Choroid plexus epithelial cell (primary cell): Measurements from ENCODE around the gene STIM2.

Experiments
- DNase-seq: peaks from one replicate; pipeline ENCODE4 v3.0.0-alpha.2; 2010; ENCODE audit warnings: low read depth
- H3K4me3 ChIP-seq: 2 replicates; pipeline ENCODE4 v1.5.1; 2011; ENCODE audit warnings: low read depth, mild to moderate bottlenecking, control low read depth, low read length, moderate library complexity
- TF ChIP-seq, protein P1 (sequence below): conservative IDR thresholded peaks from 2 replicates; pipeline ENCODE4 v1.5.1; 2011; ENCODE audit warnings: low read depth, mild to moderate bottlenecking, control low read depth, inconsistent platforms, low read length, moderate library complexity

Gene STIM2

DNA sequence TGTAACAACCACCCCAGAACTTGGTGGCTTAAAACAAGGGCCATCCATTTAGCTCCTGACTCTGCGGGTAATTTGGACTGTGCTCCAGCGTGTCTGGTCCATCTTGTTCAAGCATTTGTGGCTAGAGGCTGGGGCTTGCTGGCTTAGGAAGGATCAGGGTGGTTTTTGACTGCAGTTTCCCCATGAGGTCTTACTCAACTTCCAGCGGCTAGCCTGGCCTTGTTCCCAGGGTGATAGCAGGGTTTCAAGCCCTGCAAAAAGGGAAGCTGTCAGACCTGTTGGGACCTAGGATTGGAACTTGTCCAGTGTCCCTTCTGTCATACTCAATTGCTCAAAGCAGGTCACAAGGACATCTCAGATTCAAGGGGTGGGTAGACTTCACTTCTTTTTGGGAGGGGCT is 205.9 kb downstream of the STIM2 start:
- H3K4me3 ChIP-seq: no peak overlapping the region
- DNase-seq: no peak
- TF ChIP-seq, protein P1, sequence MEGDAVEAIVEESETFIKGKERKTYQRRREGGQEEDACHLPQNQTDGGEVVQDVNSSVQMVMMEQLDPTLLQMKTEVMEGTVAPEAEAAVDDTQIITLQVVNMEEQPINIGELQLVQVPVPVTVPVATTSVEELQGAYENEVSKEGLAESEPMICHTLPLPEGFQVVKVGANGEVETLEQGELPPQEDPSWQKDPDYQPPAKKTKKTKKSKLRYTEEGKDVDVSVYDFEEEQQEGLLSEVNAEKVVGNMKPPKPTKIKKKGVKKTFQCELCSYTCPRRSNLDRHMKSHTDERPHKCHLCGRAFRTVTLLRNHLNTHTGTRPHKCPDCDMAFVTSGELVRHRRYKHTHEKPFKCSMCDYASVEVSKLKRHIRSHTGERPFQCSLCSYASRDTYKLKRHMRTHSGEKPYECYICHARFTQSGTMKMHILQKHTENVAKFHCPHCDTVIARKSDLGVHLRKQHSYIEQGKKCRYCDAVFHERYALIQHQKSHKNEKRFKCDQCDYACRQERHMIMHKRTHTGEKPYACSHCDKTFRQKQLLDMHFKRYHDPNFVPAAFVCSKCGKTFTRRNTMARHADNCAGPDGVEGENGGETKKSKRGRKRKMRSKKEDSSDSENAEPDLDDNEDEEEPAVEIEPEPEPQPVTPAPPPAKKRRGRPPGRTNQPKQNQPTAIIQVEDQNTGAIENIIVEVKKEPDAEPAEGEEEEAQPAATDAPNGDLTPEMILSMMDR: no peak

DNA sequence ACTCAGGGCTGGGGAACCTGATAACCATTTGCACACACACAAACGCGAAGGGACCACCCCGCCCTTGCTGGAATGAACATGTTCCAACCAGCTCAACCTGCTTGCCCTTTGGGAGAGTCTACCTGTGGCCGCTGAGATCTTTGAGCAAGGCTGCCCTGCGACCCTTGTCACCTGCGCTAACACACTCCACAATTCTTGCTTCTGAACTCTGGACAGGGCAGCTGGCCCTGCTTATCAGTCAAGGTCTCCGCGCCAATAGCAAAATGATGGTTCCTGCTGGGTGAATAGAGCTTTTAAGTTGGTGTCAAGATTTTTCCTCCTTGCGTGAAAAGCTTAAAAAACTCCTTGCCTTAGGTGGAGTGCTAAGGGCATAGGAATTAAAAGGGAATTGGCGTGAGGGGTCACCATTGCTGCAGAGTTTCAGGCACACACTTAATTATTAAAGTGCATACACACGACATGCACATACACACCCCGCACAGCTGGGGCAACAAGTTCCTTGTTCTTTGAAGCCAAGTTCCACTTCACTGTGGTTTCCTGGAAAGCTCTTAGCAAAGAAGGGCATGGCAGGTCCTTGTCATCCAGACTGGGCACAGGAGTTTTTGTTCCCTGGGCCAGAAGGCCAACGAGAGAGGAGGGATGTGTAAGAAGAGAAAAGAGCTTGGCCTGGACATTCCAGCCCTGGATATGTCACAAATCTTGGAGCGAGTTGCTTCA is 207.7 kb downstream of the STIM2 start:
- no peak overlapping the region for H3K4me3 ChIP-seq
- DNase-seq: no peak
- TF ChIP-seq, protein P1: no peak
